ENCODE results near the gene MTHFR. TPM values are rescaled to one million over a fixed set of nuclear protein-coding genes. Genes with fewer than 3 reads are reported as not detected.

The MTHFR gene
- total RNA-seq, 1 experiment from 2014 or later = 18.2 TPM

DNA sequence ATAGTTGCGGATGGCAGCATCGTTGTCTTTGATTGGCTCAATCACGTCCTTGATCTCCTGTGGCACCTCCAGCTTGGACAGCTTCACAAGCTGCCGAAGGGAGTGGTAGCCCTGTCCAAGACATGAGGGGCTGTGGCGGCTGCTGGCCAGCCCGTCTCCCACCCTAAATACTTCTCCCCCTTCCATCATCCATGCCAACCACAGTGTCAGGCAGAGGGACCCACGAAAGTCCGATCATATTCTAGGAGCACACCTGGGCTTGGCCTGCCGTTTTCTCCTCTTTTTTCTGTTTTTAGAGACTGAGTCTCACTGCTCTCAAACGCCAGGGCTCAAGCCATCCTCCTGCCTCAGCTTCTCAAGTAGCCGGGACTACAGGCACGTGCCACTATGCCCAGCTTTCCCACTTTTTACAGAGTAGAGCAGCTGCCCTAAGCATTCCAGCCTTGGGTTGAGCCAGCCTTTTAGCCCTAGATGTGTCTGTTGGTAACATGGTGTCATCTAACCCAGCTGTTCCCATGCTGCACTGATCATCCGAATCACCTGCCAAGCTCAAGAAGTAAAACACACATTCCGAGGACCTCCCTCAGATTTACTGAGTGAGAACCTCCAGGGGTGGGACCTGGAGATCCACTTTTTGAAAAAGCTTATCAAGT, 10.4 kb downstream of the MTHFR start:
- Mint-ChIP-seq H3K27me3 (ENCODE audit: low read depth) (no peaks in the 10 kb centered on the region), H3K27ac (no peak overlapping the region), H3K4me3 (no peak overlapping the region; a peak in 1 of 5 replicates), H3K36me3 (ENCODE audit: insufficient read depth in 1 of 3, low read depth in 3 of 3) (peaks cover 16 to 58% (median 45%) of the 10 kb centered on the region in 3 experiments; a peak in 6 of 7 replicates), H3K9me3 (no peaks in the 10 kb centered on the region), H3K4me1 (no peaks in the 10 kb centered on the region)
- Histone ChIP-seq H4K5ac (ENCODE audit: insufficient read length, low read depth, low read length) (no peak overlapping the region), H2AFZ (ENCODE audit: low read length) (no peak overlapping the region), H4K91ac (ENCODE audit: insufficient read length, low read depth, low read length) (no peak overlapping the region), H3K14ac (ENCODE audit: insufficient read depth, low read length) (no peak overlapping the region), H3K4ac (ENCODE audit: low read depth, low read length) (no peak overlapping the region), H3K27ac (ENCODE audit: insufficient read length, low read depth, low read length) (no peak overlapping the region), H2BK120ac (ENCODE audit: low read depth, low read length, poor library complexity, severe bottlenecking) (no peak overlapping the region), H3K27me3 (ENCODE audit: insufficient read depth, low read length) (no peaks in the 10 kb centered on the region), H2BK12ac (ENCODE audit: insufficient read length, low read depth, low read length) (no peak overlapping the region), H3K79me2 (ENCODE audit: insufficient read depth, low read length) (no peaks in the 10 kb centered on the region), H3K4me1 (ENCODE audit: insufficient read depth, low read length) (no peaks in the 10 kb centered on the region), H2AK5ac (ENCODE audit: insufficient read length, low read length) (no peak overlapping the region), H2BK5ac (ENCODE audit: insufficient read length, low read length) (no peak overlapping the region), H3K9me3 (ENCODE audit: control insufficient read depth, low read depth, low read length) (no peaks in the 10 kb centered on the region), H3K23ac (ENCODE audit: insufficient read length, low read depth, low read length) (no peak overlapping the region), H3K23me2 (ENCODE audit: insufficient read length, low read depth, low read length, poor library complexity, severe bottlenecking) (no peaks in the 10 kb centered on the region), H3T11ph (ENCODE audit: low read length) (no peak overlapping the region), H3K18ac (ENCODE audit: insufficient read length, low read depth, low read length) (no peak overlapping the region), H3K9ac (ENCODE audit: extremely low read depth, insufficient read length, low read length) (no peak overlapping the region), H4K20me1 (ENCODE audit: control insufficient read depth, insufficient read depth, insufficient read length) (no peaks in the 10 kb centered on the region), H2BK15ac (ENCODE audit: low read depth, low read length) (no peak overlapping the region), H3K56ac (ENCODE audit: insufficient read length, low read depth, low read length) (no peak overlapping the region), H3K4me2 (ENCODE audit: insufficient read depth, insufficient read length, low read length) (no peak overlapping the region), H2BK20ac (ENCODE audit: low read depth, low read length, poor library complexity, severe bottlenecking) (no peak overlapping the region), H3K79me1 (ENCODE audit: insufficient read depth, low read depth, low read length, poor library complexity, severe bottlenecking) (no peaks in the 10 kb centered on the region), H4K8ac (replicated peaks; ENCODE audit: insufficient read length, low read depth, low read length) (no peak overlapping the region)
- WGBS (ENCODE audit: extremely low coverage, insufficient read length, low lambda C conversion rate) = no CpG with 5 or more reads among the region's 14 CpGs
- DNase-seq = no peak
- no peak for TF ChIP-seq CTCF (conservative IDR thresholded peaks at IDR 0.05)
